GM20000 (cell line): ENCODE measurements around the gene CTSC.

ENCODE experiments used
- DNase-seq: peaks from one replicate; pipeline ENCODE4 v3.0.0; 2012; ENCODE audit warnings: low spot score
- TF ChIP-seq, protein P1 (sequence below): IDR thresholded peaks from 2 replicates; pipeline ENCODE4 v1.5.1; 2012; ENCODE audit warnings: mild to moderate bottlenecking, control low read depth; ENCODE audit errors: extremely low read depth, missing control alignments

The CTSC gene

GRCh38 chr11:88377144-88377543, 39.6 kb upstream of the CTSC start:
- TF ChIP-seq, protein P1, sequence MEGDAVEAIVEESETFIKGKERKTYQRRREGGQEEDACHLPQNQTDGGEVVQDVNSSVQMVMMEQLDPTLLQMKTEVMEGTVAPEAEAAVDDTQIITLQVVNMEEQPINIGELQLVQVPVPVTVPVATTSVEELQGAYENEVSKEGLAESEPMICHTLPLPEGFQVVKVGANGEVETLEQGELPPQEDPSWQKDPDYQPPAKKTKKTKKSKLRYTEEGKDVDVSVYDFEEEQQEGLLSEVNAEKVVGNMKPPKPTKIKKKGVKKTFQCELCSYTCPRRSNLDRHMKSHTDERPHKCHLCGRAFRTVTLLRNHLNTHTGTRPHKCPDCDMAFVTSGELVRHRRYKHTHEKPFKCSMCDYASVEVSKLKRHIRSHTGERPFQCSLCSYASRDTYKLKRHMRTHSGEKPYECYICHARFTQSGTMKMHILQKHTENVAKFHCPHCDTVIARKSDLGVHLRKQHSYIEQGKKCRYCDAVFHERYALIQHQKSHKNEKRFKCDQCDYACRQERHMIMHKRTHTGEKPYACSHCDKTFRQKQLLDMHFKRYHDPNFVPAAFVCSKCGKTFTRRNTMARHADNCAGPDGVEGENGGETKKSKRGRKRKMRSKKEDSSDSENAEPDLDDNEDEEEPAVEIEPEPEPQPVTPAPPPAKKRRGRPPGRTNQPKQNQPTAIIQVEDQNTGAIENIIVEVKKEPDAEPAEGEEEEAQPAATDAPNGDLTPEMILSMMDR = no peak
- DNase-seq = no peak

DNA sequence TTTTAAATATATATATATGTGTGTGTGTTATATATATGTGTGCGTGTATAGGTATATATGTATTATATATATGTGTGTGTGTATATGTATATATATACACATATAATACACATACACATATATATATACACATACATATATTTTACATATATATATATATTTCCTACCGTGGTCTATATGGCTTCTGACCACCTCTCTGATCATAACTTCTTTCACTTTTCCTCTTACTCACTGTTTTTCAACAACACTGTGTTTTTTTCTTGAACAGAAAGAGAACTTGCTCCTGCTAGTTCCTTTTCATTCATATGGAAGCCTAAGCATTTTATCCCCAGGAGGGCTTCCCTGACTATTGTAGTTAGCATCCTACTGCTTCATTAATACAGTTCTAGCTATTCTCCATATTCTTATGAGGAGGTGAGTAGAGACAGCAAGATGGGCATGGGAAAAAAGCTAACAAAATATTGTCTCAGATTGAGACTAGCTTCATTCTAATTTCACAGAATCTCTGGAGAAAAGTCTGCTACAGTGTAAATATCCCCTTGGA, 38.5 kb upstream of the CTSC start:
- DNase-seq = no peak
- TF ChIP-seq, protein P1 = no peak

- DNase-seq = no peak
- TF ChIP-seq, protein P1 = no peak
These were observed 33.2 kb upstream of the CTSC start for GRCh38 chr11:88370782-88371181.

DNA sequence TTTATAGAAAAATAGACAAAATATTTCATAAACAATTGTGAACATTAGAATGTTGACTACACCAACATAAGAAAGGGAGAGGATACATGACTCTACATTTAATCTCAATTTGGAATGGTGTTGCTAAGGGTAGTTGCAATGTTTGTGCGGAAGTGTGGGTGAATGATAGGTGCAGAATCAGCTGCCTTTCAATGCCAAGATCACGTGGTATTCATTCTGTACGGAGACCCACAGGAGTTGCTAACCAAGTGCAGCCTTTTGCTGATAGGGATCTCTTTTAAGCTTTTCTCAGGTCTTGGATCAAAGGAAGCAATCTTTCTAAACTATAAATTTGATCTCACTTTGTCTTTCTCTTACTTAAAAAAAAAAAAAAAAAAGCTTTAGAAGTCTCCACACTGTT, 29.8 kb upstream of the CTSC start:
- TF ChIP-seq, protein P1 = no peak
- no peak for DNase-seq

DNA sequence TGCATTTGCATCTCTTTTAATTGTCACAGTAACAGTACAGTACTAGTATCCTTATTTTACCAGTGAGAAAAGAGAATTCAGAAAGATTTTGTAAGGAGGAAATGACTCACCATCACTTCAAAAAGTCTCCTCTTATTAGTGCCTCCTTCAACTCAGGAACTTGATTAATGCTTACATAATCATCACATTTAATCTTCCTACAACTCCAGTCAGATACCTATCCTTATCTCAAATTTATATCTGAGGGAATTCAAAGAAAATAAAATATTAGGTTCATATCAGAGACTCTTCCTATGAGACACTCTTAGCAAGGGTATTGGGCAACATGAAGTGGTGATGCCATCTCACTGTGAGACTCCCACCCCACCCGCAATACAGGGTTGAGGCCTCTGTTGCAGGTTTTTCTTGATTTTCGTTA, 26.1 kb upstream of the CTSC start:
- DNase-seq = no peak

DNA sequence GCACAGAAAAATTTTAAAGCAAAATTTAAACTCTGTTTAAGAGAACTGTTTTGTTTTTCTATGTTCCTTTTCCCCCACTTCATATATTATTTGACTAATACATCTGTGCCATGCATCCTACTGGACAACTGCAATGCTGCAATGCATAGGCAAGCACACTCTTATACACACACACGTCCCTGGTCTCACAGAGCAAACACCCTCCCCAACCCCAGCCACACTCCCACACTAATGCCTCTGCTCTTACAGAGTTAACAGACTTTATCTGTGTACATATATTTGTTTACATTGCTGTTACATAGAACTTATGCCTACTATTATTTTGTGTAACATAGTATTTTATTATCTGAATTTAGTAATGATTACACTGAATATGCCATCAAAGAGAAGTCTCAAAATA, 25.5 kb upstream of the CTSC start:
- DNase-seq = no peak
- TF ChIP-seq, protein P1 = no peak

More for the DNA sequence above, 26.1 kb upstream of the CTSC start:
- TF ChIP-seq, protein P1 = no peak

DNA sequence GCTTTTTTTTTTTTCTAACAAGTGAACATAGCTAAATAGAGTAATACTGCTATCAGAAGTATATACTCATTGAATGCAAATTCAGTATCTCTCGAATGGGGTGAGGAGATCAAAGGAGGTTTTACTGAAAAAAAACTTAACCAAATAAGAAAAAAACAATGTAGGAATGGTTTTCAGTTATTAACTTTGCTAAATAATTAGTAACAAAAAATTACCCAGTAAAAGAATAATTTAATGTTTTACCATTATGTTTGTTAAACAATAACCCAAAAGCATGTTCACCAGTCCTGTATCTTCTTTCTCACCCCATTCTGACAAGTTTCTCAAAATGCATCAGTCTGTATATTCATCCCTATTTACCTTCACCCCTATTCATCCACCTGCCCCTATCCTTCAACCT, 22.6 kb upstream of the CTSC start:
- TF ChIP-seq, protein P1 = no peak
- no peak for DNase-seq
